Stimulated activated CD4-positive, alpha-beta T cell treated with anti-CD3 and anti-CD28 coated beads, Interleukin-1b, Interleukin-23, amount 100 ng/mL, for 24 hours (primary cell): Measurements from ENCODE around the gene CABCOCO1.

ENCODE experiments used
- DNase-seq, 4 experiments: peaks; one replicate each; pipeline ENCODE4 v3.0.0-alpha.2; 2020; ENCODE audit warnings: low read depth in 4 of 4, low spot score in 1 of 4

The CABCOCO1 gene

GRCh38 chr10:61753453-61753852, 90.7 kb downstream of the CABCOCO1 start:
- no peak for DNase-seq

DNA sequence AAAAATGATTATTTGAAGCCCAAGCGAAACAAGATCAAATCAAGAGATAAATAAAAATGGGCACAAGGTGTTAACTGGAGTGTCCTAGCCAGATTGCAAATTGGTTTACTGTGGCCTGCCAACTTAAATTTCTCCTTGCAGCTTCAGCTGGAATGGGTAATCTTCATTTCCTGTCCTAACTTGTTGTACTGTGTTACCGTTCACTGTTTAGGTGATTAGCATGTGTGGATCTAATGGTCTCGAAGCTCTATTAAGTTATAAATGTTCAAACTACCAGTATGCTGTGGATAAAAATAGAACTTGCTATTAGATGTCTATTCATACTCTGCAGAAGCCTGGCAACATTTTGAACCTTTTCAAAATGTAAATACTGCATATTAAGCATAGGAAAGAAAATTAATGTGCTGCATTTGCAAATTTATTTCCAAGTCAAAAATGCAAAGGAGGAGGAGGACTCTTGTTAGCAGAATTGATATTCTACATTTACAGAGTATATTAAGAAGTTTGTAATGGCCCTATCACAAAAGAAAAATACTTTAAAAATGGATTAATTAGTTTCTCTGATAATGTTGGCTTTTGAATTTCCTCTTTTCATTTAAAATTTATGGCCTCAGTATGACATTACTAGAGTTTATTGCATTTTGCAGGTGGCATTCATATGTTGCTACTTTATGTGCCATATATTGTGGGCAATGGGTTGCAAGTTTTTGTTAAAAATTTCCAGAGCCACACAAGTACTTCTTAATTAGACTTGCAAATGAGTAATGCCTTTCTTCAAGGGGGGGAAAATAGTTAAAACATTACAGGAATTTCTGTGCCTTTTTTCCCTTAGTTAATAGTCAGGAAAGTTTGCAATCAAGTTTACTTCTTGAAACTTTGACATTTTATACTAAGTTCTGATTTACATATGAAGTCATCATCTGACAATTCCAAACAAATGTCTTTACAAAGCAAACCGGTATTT, 92.1 kb downstream of the CABCOCO1 start:
- DNase-seq = no peak

GRCh38 chr10:61757001-61757400, 94.3 kb downstream of the CABCOCO1 start:
- no peak for DNase-seq

DNA sequence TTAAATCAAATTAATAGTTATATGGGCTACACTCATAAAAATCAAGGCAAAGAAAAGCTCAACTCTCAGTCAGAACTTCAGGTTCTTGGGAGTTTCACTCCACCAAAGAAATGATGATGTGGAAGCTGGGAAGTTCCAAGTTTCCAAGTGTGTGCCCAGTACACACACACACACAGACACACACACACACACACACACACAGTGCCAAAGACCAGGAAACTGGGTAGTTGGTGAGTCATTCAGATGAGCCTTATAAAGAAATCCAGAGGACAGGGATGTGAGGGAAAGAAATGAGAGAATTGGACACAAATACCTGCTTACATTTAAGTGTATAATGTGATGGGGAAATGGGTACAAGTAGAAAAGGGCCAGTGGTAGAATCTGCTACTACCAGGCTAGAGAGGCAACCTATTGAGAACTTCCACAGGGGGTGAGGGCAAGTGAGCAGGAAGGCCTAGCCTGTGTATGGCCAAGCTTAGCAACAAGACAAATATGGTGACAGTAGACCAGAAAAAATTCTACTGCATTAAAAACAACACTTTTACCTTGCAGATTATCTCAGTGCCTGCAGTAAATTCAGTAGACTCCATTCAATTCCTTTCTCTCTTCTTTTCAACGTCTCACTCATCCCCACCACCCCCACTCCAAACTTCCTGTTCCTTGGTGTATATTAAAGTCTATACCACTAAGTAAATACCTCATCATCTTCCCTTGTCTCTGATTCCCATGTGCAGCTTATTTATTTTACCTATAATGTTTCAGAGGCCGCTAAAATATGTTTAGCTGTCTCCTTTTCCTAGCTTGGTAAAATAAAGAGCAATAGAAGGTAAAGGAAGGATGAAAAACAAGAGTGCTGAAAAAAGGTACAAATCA, 95.0 kb downstream of the CABCOCO1 start:
- no peak for DNase-seq

- DNase-seq = no peak
These were observed 95.7 kb downstream of the CABCOCO1 start for GRCh38 chr10:61758433-61758832.

- no peak for DNase-seq
These were observed 97.0 kb downstream of the CABCOCO1 start for GRCh38 chr10:61759751-61760150.

- no peak for DNase-seq
These were observed 98.5 kb downstream of the CABCOCO1 start for GRCh38 chr10:61760943-61761824.

- DNase-seq = no peak
These were observed 99.1 kb downstream of the CABCOCO1 start for GRCh38 chr10:61761825-61762217.

GRCh38 chr10:61763778-61764177, 101.0 kb downstream of the CABCOCO1 start:
- DNase-seq = no peak

DNA sequence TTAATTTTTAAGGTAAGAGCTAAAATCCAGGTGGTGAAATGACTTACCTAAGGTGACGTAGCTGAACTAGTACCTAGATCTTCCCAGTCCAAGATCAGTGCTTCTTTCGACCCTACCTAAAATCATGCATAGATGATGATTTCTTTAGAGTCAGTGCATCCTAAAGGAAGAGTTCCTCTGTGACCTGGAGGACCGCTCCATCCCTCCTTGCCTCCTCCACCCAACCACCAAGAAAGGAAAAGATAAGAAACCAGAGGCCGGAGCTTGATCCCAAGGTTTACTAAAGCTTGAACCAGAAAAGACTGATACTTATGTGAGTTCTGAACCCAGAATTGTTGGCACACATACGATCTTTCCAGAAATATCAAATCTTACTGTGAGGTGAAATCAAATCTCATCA, 101.8 kb downstream of the CABCOCO1 start:
- no peak for DNase-seq

GRCh38 chr10:61765176-61766087, 102.7 kb downstream of the CABCOCO1 start:
- no peak for DNase-seq

GRCh38 chr10:61766927-61767326, 104.2 kb downstream of the CABCOCO1 start:
- no peak for DNase-seq

GRCh38 chr10:61774031-61774430, 111.3 kb downstream of the CABCOCO1 start:
- DNase-seq = no peak

DNA sequence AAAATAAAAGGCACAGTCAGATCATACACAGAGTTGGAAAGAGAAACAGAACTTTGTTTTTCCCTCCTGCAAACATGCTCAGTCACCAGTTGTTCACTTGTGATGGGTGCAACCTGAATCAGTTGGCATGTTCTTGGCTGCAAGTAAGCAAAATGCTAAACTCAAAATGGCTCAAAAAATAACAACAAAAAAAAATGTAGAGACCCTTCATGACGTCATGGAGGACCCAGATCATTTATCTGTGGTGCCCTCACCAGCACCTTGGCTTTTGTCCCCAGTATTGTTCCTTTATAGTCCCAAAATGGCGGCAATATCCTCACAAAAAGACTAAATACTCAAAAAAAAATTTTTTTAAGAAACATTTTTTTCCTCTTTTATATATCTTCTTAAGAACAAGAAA, 112.4 kb downstream of the CABCOCO1 start:
- DNase-seq = no peak

- no peak for DNase-seq
These were observed 114.0 kb downstream of the CABCOCO1 start for GRCh38 chr10:61776615-61777266.

DNA sequence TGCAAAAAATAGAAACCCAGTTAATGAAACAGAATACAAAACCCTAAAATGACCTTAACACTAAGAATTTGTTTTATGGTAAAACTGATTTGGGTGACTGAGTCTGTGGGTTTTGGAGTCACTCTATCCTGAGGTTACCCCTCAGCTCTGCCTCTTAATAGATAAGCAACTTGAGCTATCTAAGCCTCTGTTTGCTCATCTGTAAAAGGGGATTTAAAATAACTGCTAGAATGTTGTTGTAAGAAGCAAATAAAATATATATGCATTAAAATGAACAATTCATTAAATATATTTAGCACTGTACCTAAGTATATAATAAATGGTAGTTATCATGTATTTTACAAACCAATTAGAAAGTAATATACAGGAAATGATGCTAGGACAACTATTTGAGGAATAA, 115.4 kb downstream of the CABCOCO1 start:
- no peak for DNase-seq

GRCh38 chr10:61779276-61779675, 116.5 kb downstream of the CABCOCO1 start:
- DNase-seq = no peak

- DNase-seq = no peak
These were observed 117.4 kb downstream of the CABCOCO1 start for GRCh38 chr10:61779950-61780659.

DNA sequence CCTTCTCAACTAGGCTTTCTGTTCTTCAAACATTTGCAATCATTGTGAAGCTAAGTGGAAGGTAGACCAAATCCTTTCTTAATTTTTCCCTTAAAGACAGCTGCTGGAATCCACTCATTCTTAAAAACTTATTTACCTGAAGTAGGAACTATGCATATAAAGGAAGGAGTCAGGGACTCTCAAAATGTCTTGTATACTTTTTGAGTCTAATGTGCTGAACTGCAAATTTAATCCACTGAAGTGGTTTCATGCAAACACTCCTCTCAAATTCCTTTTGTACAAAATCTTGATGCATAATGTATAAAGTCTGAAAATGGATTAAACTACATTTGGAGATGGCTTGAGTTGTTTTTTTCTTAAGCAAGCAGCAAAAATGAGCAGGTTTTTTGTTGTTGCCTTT, 118.0 kb downstream of the CABCOCO1 start:
- DNase-seq = no peak
